ENCODE data around the gene MARK3. TPM values are rescaled to one million over a fixed set of nuclear protein-coding genes. Genes with fewer than 3 reads are reported as not detected.

MARK3 gene
- total RNA-seq, 4 donors from 2014 or later, result 109 to 143 (median 125) TPM

GRCh38 chr14:103433916-103434563, 48.8 kb downstream of the MARK3 start:
- TF ChIP-seq POLR2A (IDR thresholded peaks at IDR 0.05) (no peak), CTCF (IDR thresholded peaks at IDR 0.05) (no peak), EP300 (IDR thresholded peaks at IDR 0.05) (no peak)
- Histone ChIP-seq H3K4me3 (no peak overlapping the region), H3K9me3 (no peaks in the 10 kb centered on the region), H3K27ac (peak overlapping the region in 1 of 4 donors; percentile 45), H3K36me3 (peaks cover 0 to 15% (median 0%) of the 10 kb centered on the region in 3 donors), H3K4me1 (peaks cover 0 to 53% (median 2%) of the 10 kb centered on the region in 4 donors), H3K27me3 (no peaks in the 10 kb centered on the region)
- DNase-seq (ENCODE audit: low spot score in 2 of 2), result no peak
- WGBS, 2 donors, result 89 to 97% methylated on average over 10 of the region's 10 CpGs

- 69 to 75% methylated on average over 6 of the region's 6 CpGs for WGBS, 2 donors
Observed at GRCh38 chr14:103434868-103435442, 49.7 kb downstream of the MARK3 start.

DNA sequence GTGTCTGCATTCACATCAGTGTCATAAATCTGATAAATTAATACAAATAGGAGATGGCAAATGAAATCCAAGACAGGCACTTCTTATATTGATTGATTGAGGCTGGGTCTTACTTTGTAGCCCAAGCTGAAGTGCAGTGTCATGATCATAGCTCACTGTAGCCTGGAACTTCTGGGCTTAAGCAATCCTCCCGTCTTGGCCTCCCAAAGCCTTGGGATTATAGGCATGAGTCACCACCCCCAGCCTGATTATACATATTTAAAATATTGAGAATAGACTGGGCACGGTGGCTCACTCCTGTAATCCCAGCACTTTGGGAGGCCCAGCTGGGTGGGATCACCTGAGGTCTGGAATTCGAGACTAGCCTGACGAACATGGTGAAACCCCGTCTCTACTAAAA, 51.3 kb downstream of the MARK3 start:
- Histone ChIP-seq H3K36me3 (peaks cover 0 to 21% (median 0%) of the 10 kb centered on the region in 3 donors), H3K27me3 (no peaks in the 10 kb centered on the region), H3K9me3 (no peaks in the 10 kb centered on the region), H3K27ac (no peak overlapping the region), H3K4me1 (peaks cover 0 to 38% (median 0%) of the 10 kb centered on the region in 4 donors), H3K4me3 (no peak overlapping the region)
- TF ChIP-seq CTCF (IDR thresholded peaks at IDR 0.05) (no peak), EP300 (IDR thresholded peaks at IDR 0.05) (no peak), POLR2A (IDR thresholded peaks at IDR 0.05) (no peak)
- 76 to 92% methylated on average over 5 of the region's 5 CpGs for WGBS, 2 donors
- DNase-seq (ENCODE audit: low spot score in 2 of 2), result no peak

More at GRCh38 chr14:103434868-103435442, 49.7 kb downstream of the MARK3 start:
- Histone ChIP-seq H3K4me1 (peaks cover 0 to 50% (median 0%) of the 10 kb centered on the region in 4 donors), H3K9me3 (no peaks in the 10 kb centered on the region), H3K27ac (peak overlapping the region in 2 of 4 donors; percentile 10 to 45), H3K36me3 (peaks cover 0 to 24% (median 0%) of the 10 kb centered on the region in 3 donors), H3K4me3 (no peak overlapping the region), H3K27me3 (no peaks in the 10 kb centered on the region)
- TF ChIP-seq CTCF (IDR thresholded peaks at IDR 0.05) (no peak), POLR2A (IDR thresholded peaks at IDR 0.05) (no peak), EP300 (IDR thresholded peaks at IDR 0.05) (no peak)
- no peak for DNase-seq (ENCODE audit: low spot score in 2 of 2)

- Histone ChIP-seq H3K36me3 (peaks cover 0 to 21% (median 0%) of the 10 kb centered on the region in 3 donors), H3K4me3 (no peak overlapping the region), H3K27me3 (no peaks in the 10 kb centered on the region), H3K4me1 (peaks cover 0 to 23% (median 3%) of the 10 kb centered on the region in 4 donors), H3K27ac (no peak overlapping the region), H3K9me3 (no peaks in the 10 kb centered on the region)
- DNase-seq (ENCODE audit: low spot score in 2 of 2), result no peak
- 96 to 98% methylated on average over 6 of the region's 6 CpGs for WGBS, 2 donors
- TF ChIP-seq CTCF (IDR thresholded peaks at IDR 0.05) (no peak), EP300 (IDR thresholded peaks at IDR 0.05) (no peak), POLR2A (IDR thresholded peaks at IDR 0.05) (no peak)
Observed at GRCh38 chr14:103442288-103442687, 57.1 kb downstream of the MARK3 start.

GRCh38 chr14:103443111-103443510, 57.9 kb downstream of the MARK3 start:
- no peak overlapping the region for H3K4me3 ChIP-seq
- peaks cover 0 to 20% (median 0%) of the 10 kb centered on the region in 3 donors for H3K36me3 ChIP-seq
- no peaks in the 10 kb centered on the region for H3K27me3 ChIP-seq
- peaks cover 0 to 31% (median 3%) of the 10 kb centered on the region in 4 donors for H3K4me1 ChIP-seq
- H3K27ac ChIP-seq, result no peak overlapping the region
- TF ChIP-seq EP300 (IDR thresholded peaks at IDR 0.05), result no peak
- no peak for TF ChIP-seq POLR2A (IDR thresholded peaks at IDR 0.05)
- TF ChIP-seq CTCF (IDR thresholded peaks at IDR 0.05), result no peak
- no peak for DNase-seq (ENCODE audit: low spot score in 2 of 2)
- H3K9me3 ChIP-seq, result no peaks in the 10 kb centered on the region
- 82 to 83% methylated on average over 2 of the region's 2 CpGs for WGBS, 2 donors
